Islet of Langerhans (tissue), 1 donor: ENCODE measurements around the gene SYT2.
"Not testable (repeated sequence)": the region's sequence is repeated elsewhere in the genome, so short reads cannot be mapped to it uniquely, and the experiment has no call there.

Experiments used
- FAIRE-seq: peaks from one replicate; lab custom pipeline; 2011; peaks lifted over from hg19 to GRCh38; lab: Jason Lieb, UNC

Gene SYT2

DNA sequence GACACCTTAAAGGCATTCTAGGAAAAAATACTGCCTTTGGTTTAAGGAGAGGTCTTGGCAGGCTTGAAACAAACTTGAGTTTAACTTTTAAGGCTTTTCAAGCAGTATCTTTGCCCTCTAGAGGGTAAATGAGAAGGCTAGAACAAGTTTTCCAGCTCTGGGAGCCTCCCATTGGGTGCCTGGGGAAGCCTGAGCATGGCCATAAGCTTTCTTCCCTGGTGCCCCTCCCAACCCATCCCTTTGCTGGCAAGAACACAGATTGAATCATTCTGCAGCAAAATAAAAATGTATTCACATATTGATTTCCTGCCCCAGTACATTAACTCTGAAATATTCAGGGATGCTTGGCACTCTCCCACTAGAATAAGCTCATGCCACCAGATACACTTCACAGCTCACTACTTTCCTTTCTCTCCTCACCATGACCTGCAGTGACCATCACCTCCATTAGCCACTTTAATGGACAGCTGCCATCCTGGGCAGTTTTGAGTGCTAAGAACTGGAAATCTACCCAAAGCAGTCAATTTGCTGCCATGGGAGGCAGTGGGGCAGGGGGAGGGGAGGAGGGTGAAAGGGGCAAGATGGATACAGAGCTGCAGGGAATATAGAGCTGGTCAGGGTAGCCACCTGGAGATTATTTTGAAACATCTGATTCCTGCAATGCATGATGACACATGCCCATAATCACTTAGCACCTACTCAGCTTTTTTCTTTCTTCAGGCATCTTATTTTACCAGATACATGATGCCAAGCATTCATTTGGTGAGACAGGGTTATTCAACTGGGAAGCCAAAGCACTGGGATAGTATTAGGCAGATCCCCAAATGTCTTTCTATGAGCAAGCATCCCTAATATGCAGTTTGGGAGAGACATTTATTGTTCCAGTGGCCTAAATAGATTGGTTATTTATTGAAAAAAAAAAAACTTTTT, 140.6 kb downstream of the SYT2 start:
- FAIRE-seq, result no peak

DNA sequence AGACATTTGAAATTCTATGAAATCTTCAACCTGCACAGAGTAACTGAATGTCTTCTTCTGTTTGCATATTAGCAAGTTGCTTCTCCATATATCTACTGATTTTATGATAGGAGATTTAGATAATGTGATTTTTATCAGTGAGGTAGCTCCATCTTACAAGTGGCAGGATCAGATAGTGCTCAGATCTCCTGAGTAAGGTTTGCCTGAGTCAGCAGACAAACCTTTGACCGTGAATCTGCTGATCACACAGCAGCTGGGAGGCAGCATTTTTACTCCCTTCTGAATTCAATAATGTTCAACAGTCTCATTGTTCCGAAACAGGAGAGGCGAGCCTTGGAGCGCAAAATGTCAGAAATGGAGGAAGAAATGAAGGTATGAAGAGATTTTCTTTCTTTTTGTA, 141.4 kb downstream of the SYT2 start:
- no peak for FAIRE-seq

DNA sequence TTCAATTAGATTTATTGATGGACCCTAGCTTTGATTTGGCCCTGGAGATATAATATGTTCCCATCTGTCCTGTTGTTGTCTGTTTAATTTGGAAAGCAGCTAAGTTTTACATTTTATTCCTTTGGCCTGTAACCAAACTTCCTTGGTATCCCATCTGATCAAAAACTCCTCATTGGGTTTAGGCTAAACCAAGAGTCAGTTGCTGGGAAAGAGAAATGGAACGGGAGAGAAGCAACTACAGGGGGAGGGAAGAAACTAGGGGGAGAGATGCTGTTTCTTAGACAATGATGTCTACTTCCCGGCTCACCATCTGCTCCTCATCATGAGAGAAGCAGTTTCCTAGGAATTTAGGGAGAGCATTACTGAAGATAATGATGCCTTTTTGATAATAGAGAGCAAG, 141.8 kb downstream of the SYT2 start:
- no peak for FAIRE-seq

GRCh38 chr1:202567738-202568137, 142.5 kb downstream of the SYT2 start:
- no peak for FAIRE-seq

DNA sequence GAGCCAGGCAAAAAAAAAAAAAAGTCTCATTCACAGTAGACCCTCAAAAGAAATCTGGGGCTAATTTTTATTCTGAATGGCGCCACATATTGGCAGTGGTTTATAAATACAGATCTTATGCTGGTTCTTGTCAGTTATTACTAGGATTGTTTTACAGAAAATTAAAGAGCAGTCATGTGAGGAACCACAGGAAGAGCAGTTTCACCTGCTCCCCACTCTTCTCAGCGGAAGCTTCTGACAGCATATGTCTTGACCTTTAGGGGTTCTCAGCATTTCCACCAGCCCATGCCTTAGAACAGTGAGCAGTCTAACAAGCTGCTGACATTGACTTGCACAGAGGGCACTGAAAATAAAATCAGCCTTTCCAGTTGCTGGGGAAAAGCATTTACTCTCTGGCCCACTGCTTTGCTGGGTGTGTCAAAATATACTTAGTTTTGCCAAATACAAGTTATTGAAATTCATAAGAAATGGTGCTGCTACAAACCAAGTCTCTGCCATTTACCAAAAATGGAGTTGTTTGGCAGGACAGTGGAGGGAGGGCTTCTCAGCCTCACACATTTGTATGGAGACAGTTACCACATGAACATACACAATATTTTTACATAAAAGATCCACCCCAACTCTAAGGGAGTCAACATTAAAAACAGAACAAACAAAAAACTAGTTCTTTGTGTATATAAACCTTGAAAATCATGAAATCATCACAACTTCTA, 144.2 kb downstream of the SYT2 start:
- FAIRE-seq, result no peak

- no peak for FAIRE-seq
Observed at GRCh38 chr1:202564958-202565495, 145.2 kb downstream of the SYT2 start.

DNA sequence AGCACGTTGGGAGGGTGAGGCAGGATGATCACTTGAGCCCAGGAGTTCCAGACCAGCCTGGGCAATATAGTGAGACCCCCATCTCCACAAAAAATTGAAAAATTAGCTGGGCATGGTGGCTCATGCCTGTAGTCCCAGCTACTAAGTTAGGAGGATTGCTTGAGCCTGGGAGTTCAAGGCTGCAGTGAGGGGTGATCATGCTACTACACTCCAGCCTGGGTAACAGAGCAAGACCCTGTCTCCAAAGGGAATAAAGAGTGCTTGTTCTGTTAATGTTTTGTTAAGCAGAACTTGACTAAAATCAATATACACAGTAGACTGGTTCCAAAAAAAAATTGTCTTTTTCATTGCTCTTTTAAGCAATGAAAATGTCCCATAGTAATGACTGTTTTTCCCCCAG, 146.4 kb downstream of the SYT2 start:
- no peak for FAIRE-seq

DNA sequence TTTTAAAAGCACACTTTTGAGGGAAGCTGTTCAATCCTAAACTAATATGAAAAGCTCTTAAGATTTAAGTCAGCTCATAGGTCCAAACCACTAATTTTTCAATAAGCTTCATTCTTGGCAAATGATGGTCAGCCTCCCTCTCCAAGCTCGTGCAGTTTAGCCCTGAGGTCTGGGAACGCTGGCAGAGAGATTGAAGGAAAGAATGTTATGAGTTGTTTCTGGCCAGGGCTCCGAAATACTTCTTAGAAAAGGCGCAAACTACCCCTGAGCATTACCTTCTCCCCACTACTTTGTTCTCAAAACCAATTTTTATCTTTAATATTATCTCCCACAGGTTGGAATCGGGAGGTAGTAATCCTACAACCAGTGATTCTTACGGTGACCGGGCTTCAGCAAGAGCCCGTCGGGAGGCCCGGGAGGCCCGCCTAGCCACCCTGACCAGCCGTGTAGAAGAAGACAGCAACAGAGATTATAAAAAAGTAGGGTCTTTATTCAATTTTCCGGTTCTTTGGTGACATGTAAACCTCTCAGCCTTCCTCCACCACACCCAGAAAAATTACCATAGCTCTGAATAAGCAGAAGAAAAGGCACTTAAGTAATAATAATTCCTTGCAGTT, 147.7 kb downstream of the SYT2 start:
- no peak for FAIRE-seq

DNA sequence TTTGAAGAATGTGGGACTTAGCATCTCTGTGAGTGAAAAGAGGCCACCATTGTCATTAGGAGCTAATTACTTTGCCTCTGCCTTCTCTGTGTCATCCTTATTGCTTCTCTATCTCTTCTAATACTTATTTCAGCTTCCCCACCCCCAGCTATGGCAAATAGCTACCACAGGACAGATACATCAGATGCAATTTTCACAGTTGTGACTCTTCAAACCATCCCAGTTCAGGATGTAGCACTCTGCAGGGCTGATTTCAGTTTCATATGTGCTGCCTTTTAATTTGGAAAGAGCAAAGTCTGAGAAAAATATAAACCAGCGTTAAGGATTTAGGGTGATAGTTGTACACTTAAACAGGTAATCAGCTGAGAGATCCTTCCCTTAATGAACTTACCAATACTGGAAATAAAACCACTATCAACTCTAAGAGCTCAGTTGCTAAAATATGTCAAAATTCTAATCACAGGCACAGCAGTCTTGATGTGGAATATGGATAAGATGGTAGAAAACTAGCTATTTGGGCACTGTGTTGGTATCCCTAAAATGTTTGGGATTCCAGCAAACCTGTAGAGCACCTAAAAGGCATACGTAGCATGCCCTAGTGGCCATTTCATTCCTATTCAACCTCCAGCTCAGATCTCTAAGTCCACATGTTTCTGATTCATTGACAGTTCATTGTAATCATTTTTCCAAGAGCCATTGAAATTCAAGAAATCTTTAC, 148.4 kb downstream of the SYT2 start:
- FAIRE-seq, result no peak

DNA sequence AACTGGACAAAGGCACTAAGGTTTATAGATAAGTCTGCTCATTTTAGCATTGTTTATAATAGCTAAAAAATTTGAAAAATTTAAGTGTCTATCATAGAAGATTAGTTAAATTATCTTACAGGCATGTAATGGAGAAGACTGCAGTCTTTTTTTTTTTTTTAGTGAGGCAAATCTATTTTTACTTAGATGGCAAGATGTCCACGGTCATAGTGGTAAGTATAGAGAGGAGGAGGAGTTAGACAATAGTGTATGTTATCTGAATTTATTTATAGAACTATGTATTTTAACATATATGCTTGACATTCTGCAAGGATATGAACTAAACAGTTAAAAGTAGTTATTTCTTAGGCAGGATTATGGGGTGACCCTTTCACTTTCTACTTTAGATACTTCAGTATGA, 149.0 kb downstream of the SYT2 start:
- FAIRE-seq, result no peak

- FAIRE-seq, result not testable (repeated sequence)
Observed at GRCh38 chr1:202557662-202558061, 152.6 kb downstream of the SYT2 start.

DNA sequence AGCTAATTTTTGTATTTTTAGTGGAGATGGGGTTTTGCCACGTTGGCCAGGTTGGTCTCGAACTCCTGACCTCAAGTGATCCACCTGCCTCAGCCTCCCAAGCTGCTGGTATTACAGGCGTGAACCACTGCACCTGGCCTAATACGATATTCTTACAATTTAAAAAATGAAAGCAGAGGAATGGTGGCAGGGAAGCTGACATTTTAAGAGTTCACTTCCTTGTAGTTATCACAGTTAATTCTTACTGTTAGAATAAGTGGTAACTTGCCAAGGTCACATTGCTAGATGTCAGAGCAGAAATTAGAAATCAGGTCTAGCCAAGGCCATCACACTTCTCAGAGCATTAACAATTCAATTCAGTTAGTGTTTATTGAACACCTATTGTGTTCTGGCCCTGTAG, 154.2 kb downstream of the SYT2 start:
- FAIRE-seq, result not testable (repeated sequence)

GRCh38 chr1:202554619-202555018, 155.6 kb downstream of the SYT2 start:
- not testable (repeated sequence) for FAIRE-seq

- FAIRE-seq, result no peak
Observed at GRCh38 chr1:202553560-202554038, 156.7 kb downstream of the SYT2 start.

- not testable (repeated sequence) for FAIRE-seq
Observed at GRCh38 chr1:202553078-202553477, 157.2 kb downstream of the SYT2 start.

DNA sequence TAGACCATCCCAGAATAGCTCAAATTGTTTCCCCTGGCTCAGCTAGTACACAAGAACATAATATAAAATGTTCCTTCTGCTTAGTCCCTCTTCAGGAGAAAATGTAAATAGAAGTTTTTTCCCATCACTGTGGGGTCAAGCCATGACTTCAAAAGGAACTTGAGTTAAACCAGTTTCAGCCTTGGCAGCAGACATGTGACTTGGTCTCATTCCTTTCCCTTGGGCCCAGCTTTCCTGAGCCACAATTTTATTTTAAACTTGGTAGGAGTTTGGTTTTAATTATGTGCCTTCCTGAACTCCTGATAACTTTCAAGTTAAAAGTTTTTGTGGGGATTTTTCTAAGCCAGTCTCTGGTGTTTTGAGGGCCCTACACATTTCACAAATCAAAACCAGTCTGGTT, 157.6 kb downstream of the SYT2 start:
- not testable (repeated sequence) for FAIRE-seq

- no peak for FAIRE-seq
Observed at GRCh38 chr1:202551683-202552082, 158.6 kb downstream of the SYT2 start.

DNA sequence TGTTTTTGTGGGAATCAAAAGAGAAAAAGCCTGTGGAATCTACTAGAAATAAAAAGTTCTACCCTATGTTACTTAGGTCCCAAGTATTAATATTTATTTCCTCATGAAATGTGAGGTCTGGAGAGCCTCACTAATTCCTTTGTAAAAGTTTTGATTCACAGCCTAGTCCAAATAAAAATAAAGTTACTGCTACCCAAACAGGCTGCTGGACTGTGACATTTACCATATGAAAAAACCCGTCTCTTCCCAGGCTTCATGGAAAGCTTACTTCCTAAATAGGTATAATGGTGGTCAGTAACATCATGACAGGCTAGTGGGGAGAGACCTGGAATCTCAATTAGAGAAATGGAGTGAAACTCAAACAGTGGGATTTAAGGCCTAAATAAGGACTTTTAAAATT, 160.2 kb downstream of the SYT2 start:
- not testable (repeated sequence) for FAIRE-seq

DNA sequence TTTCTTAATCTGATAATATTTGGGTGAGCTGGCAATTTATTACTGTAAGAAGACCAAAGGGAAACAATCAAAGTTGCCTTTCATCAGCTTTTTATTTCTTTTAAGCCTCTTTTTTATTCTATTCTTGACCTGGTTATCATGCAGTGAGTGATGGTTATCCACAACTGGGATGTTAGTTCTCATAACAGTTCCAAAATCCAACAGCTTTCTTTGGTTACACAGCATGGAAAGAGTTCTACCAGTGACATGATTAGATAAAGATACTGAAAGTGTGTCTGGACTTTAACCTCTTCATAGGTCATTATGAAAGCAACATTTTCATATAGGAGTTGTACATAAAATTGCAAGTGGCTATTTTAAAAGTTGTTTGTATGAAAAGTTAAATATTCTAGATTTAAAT, 163.0 kb downstream of the SYT2 start:
- no peak for FAIRE-seq

- FAIRE-seq, result not testable (repeated sequence)
Observed at GRCh38 chr1:202546796-202547195, 163.5 kb downstream of the SYT2 start.

DNA sequence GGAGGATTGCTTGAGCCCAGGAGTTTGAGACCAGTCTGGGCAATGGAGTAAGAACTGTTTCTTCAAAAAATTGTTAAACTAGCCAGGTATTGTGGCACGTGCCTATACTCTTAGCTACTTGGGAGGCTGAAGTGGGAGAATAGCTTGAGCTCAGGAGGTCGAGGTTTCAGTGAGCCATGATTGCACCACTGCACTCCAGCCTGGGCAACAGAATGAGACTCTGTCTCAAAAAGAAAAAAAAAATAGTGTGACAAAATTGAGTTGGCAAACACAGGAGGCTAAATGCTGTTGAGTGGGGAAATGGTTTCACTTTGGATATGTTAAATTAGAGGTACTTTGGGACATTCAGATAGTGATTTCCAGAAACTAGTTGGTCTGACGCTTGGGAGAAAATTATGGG, 163.9 kb downstream of the SYT2 start:
- not testable (repeated sequence) for FAIRE-seq
